H1 (cell line): ENCODE results near the gene CEL. TPM values are rescaled to one million over a fixed set of nuclear protein-coding genes. Genes with fewer than 3 reads are reported as not detected.

Experiments
- CEBPB ChIP-seq: IDR thresholded peaks from 2 replicates; pipeline ENCODE4 v1.6.1; 2012; ENCODE audit warnings: low read depth, low read length
- PHF8 ChIP-seq: fragments of 200-600 bp; sonication (generic); conservative IDR thresholded peaks from 2 replicates; pipeline ENCODE4 v1.7.1; 2012; ENCODE audit warnings: low read depth, mild to moderate bottlenecking, inconsistent platforms, low read length, moderate library complexity
- RBBP5 ChIP-seq: IDR thresholded peaks from 2 replicates; pipeline ENCODE4 v1.7.1; 2012; ENCODE audit warnings: low read depth, mild to moderate bottlenecking, inconsistent platforms, low read length, moderate library complexity, borderline replicate concordance
- polyA plus RNA-seq, 7 experiments: library from polyadenylated mRNA; depleted of rRNA in 3 of 7; stranded (reverse) in 5 of 7; unstranded in 2 of 7; fragments of >200 nt in 5 of 7; fragments of 200-250 nt in 2 of 7; gene quantifications; 1 replicate in 5 of 7; 2 replicates in 1 of 7; 4 replicates in 1 of 7; pipeline versions ENCODE4 v1.2.1 to v1.2.3, GENCODE V29; 2011 to 2013; ENCODE audit warnings: missing spikeins in 2 of 7, mixed read lengths in 2 of 7
- total RNA-seq: library from RNA; stranded (reverse); fragmentation: NEBNext Ultra II Directional; extraction: Animal tissue kit (Norgen Biotek cat#: 25700); gene quantifications from 2 replicates; pipeline ENCODE4 v1.2.1, GENCODE V29; 2021

Gene CEL
- total and polyA plus RNA-seq, 2 of the 8 experiments (the other 6 are each of a cell fraction or from before 2014, with no cell fraction given), result 1.8 to 3.4 TPM

- TF ChIP-seq CEBPB, result no peak
- TF ChIP-seq RBBP5, result no peak
- TF ChIP-seq PHF8, result no peak
Observed at GRCh38 chr9:133063500-133064231, 1.9 kb downstream of the CEL start (continued).
